GM04504 (cell line): ENCODE results near the gene GINS2.

Experiments used
- DNase-seq: peaks from one replicate; pipeline ENCODE4 v3.0.0-alpha.2; 2012; ENCODE audit warnings: low read depth

Gene GINS2

DNA sequence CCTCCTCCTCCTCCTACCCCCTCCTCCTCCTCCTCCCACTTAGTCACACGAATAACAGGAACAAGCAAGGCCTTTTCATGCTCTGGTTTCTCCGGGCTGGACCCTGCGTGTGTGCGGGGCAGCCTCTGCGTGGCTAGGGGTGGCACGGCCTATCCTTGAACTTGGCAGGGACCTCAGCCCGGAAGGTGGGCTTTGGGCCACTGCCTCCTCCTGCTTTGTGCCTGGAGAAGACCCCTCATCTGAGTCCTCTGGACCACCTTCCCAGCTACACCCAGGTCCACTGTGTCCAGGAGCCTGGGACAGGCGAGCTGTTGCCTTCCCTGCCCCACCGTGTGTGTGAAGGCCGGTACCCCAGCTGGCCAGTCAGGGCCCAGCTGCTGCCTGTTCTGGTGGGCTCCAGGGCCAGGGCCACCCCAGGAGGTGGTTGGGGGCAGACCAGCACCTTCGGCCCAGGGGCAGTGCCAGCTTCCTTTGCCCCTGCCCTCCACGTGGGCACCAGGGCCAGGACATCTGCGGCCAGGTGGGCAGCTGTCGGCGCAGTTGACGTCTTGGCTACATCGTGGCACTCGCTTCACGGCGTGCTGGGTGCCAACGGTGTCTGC, 35.4 kb downstream of the GINS2 start:
- DNase-seq: no peak

DNA sequence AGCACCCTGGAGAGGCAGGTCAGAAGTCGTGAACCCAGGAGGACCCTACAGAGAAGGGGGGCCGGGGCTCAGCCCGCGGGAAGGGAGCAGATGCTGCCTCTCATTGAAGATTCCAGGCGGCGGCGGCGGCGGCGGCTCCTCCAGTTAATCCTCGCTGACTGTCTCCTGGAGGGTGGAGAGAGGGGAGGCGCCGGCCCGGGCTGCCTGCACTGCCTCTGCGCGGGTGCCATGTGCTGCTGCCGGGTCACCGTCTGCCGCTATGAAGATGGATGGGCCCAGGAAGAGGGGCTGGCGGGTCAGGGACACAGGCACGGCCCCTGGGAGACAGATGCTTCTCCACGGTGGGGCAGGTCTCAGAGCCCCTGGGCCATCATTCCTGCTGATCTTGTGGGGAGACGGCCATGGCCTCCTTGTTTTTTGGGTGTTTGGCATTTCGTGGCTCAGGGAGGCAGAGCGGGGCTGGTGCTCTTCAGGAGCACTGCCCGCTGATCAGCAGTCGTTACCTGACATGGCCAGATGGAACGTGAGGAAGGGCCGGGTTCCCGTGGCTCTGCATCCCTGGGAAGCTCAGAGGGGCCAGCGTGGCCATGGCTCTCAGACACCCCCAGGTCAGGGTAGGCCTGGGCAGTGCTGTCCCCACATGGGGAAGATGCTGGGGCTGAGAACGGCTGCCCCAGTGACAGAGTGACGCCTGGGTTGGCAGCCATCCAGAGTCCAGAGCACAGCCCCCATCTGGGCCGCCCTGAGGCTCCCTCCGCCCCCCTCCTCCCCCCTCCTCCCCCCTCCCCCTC, 36.1 kb downstream of the GINS2 start:
- DNase-seq: no peak

DNA sequence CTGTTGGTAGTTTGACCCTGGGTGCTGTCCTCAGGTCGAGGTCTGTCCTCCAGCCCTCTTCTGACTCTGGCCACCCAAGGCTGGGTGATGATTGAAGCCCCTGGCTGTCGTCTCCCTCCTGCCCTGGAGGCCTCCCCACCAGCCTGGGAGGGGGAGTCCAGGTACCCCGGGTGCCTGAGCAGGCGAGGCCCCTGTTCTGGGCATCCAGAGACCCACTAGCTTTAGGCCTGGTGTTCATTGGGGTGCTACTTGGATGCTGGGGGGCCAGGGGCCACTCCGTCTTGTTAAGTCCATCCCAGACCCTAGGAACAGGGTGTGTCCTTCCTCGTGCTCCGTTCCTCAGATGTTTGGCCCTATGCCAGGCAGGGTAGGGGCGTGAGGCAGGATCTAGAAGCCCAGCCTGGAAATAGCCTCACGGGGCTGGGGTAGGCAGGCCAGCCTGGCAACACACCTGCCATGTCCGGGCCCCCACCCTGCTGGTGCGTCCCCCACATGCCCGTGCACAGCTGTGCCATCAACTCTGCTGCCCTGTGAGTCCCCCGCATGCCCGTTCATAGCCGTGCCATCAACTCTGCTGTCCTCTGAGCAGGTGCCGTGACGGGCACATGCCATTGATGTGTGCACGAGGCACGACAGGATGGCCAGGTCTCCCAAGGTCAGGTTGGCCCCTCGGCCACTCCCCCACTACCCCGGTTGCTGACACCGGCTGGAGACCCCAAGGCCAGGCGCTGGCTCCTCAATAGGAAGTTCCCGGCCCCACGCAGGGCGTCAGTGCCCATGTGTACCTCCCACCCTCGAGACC, 36.9 kb downstream of the GINS2 start:
- no peak for DNase-seq

DNA sequence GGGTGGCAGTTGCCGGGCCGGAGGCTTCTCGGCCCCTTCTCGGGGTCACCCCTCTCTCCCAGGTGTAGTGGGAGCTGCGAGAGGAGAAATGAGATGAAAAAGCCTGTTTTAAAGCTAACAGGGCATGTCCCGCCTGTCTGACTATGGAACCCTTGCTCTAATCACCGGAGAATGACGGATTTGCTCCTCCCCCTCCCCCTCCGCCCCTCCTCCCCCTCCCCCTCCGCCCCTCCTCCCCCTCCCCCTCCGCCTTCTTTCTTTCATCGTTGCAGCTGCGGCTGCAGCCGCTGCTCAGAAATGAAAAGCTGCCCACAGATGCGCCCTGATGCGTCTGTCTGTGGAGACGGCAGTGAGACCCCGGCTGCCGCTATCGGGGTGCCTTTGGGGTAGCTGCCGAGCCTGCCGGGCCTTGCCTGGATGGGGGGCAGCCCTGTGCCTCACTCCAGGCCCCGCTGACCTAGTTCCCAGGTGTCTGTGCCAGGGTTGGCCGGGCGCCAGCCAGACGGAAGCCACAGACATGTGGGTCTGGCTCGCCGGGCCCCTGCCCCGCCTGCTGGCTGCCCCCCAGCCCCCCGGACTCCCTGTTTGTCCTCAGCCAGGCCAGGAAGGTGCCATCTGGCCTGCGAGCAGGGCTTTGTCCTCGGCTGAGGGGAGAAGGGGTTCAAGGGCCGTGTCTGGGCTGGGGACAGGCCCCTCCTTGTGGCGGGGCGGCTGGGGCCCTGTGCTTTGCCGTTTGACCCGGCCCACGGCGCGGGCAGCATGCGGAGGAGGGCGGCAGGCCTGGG, 37.7 kb downstream of the GINS2 start:
- no peak for DNase-seq

DNA sequence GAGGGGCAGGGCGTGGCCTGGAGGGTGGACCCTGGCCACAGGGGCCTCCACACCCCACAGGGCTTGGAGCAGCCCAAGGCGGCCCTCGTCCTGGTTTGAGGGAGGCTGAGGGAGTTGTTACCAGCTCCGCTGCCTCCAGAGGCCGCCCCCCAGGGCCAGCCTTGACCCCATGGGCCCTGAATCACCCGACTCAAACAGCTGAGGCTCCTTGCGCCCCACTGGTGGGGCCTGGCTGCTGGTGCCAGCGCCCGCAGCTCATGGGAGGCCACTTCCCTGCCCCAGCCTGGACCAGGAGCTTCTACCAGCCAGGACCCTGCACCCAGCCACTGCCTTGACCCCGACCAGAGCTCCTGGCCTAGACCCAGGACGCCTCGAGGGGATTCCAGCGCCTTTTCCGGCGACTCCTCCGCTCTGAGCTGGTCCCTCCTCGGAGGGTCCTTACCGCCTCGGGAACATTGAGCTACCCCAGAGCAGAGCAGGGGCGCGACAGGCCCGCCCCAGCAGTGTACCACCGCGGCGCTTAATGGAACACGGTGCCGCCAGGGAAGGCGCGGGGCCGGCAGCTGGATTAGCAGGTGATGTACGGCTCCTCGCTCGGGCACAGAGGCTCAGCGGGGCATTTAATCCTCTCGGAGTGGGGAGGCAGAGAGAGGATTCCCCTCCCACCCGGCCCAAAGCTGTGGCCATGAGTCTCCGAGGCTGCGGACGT, 38.5 kb downstream of the GINS2 start:
- DNase-seq: no peak

DNA sequence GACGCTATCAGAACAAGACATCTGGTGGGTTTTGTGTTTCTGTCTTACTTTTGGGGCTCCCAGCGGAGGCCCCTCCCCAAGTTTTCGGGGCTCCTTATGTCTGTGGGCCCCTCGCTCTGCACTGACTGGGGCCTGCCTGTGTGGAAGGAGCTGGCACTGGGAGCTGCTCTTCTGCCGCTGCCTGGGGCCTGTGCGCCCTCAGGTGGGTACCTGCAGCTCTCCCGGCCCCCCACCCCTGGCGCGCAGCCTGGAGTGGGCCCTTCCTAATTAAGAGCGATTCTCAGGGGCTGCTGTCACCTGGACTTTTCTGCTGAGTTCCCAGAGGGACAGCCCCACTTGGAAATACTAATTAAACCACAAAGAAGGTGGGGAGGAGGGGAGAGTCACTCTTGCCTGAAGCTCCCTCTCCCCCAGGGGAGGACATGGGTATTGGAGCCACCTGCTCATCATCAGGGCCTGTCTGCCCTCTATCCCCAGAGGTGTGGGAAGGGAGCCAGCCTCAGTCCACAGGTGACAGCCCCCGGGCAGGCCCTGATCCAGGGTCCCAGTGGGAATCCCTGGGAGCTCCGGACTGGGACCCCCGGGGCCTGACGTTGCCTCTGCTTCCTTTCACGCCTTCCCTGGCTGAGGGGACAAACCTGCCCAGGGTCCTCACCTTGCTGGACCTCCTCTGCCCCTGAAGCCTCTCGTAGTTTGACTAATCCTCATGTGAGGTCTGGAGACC, 39.2 kb downstream of the GINS2 start:
- DNase-seq: no peak

DNA sequence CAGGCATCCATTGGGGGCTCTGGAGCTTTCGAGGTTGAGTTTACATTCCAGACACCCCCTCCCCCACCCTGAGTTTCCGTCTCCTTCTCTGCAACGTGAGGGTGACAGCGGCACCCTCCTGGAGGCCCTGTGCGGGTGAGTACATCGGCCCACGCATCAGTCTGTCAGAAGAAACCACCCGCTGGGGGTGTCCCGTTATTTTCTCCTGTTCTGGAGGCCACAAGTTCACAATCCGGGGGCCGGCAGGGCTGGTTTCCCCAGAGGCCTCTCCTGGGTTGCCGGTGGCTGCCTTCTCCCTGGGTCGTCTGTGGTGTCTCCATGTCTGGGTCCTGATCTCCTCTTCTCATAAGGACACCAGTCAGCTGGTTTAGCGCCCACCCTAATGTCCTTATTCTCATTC, 39.9 kb downstream of the GINS2 start:
- no peak for DNase-seq

DNA sequence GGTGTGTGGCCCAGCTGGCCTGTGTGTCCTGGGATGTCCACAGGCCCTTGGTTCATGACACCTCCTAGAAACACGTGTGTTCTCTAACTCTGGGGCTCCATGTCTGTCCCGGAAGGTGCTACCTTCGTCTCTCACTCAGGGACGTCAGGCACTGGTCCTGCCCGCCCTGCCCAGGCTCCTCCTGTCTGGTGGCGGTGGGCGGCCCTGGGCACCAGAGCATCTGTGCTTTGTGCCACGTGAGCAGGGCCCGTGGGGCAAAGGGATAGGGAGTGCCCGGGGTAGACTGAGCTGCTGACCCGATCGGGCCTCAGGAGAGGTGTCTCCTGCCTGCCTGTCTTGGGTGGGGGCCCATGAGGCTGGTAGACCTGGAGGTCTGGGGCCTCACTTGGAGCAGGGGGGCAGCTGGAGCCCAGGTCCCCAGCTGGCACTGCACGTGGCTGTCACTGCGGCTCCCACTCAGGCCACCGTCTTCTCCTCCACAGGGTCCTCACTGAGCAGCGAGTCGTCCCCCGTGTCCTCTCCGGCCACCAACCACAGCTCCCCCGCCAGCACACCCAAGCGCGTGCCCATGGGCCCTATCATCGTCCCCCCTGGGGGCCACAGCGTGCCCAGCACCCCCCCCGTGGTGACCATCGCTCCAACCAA, 40.6 kb downstream of the GINS2 start:
- DNase-seq: no peak

DNA sequence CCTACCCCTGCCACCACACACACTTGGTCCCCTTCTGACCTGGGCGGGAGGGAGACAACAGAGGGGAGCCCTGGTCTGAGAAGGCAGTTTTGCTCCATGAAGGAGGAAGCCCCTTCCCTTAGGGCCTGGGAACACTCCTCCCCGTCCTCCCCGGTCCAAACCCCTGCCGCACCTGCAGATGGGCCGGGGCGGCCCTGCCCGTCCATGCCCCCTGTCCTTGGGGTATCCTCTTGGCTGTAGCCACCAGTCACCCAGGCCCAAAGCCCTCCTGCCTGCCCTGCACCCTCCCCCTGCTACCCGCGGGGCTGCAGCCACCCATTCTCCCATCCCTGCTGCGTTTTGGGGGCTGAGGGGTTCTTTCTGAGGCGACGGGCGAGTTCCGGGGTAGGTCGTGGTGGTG, 41.8 kb downstream of the GINS2 start:
- DNase-seq: no peak

DNA sequence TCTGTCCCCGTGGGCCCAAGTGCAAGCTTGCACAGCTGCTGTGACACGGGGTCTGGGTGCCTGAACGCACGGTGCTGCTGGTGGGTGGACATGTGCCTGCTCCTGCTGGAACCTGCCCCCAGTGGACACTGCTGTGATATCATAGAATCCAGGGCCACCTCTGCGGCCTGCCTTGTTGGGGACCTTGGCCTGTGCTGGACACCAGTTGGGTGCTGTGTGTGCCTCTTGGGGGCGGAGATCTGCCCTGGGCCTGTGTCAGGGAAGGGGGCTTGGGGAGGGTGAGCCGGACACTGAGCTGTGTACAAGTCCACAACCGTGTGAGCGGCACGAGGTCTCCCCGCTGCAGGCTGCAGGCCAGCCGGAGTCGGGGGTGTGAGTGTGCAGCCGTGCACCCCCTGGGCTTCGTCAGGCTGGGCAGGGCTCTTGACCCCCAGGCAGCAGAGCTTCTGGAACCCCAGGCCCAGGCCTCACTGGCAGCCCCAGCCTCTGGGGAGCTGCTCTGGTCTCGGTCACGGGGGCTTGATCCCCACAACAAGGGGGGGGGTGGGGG, 42.3 kb downstream of the GINS2 start:
- no peak for DNase-seq

DNA sequence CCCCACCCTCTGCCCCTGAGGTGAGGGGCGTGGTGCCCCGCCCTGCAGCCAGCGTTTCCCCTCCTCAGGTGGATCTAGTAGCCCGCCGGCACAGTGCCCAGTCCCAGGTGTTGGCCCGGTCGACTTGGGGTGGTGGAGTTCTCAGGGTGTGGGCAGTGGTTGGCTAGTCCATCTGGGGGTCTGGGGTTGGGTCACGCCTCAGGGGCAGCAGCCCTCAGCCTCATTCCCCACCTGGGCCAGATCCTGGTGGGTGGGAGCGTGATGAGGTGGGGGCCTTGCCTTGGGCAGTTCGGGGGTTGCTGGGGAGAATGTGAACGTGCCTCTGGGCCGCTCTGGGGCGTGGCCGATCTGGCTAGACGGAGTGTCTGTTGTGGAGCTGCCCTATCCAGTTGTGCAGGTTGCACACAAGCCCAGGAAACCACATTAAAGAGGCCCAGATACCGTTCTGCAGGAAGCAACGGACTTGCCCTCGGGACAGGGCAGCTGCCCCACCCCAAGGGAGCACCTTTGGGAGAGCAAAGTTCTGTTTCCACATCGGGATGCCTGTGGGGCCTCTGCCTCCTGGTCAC, 43.6 kb downstream of the GINS2 start:
- no peak for DNase-seq

DNA sequence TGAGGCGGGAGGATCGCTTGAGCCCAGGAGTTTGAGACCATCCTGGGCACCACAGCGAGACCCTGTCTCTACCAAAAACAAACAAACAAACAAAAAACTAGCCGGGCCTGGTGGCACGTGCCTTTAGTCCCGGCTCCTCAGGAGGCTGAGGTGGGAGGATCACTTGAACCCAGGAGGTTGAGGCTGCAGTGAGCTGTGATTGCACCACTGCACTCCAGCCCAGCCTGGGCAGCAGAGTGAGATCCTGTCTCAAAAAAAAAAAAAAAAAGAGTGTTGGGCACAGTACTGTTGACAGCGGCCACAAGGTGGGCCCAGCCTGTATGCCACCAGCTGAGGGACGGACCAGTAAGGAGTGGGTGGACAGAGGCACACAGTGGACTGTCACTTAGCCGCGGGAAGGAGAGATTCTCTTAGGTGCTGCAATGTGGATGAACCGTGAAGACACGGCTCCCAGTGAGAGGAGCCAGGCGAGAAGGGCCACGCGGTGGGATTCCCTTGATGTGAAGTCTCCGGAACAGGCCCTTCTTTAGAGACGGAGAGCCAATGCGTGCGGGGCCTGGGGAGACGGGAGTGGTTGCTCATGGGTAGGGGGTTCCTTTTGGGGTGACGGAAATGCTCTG, 44.6 kb downstream of the GINS2 start:
- DNase-seq: no peak

DNA sequence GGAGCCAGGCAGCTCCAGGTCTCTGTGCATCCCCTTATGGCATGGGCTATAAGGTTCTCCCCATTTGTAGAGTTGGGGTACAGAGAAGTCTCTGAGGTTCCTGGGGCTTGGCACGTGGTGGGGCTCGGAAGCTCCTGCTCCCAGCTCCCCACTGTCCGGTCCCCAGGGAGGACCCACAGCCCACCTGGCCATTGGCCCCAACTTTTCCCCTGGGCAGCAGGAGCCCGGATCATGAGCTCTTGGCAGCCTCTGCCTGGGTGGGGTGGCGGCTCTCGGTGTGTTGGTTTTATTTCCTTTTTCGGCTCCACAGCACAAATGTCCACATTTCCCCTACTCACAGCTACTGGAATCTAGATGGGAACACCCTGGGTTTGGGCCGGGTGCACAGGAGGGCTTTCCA, 45.1 kb downstream of the GINS2 start:
- no peak for DNase-seq

DNA sequence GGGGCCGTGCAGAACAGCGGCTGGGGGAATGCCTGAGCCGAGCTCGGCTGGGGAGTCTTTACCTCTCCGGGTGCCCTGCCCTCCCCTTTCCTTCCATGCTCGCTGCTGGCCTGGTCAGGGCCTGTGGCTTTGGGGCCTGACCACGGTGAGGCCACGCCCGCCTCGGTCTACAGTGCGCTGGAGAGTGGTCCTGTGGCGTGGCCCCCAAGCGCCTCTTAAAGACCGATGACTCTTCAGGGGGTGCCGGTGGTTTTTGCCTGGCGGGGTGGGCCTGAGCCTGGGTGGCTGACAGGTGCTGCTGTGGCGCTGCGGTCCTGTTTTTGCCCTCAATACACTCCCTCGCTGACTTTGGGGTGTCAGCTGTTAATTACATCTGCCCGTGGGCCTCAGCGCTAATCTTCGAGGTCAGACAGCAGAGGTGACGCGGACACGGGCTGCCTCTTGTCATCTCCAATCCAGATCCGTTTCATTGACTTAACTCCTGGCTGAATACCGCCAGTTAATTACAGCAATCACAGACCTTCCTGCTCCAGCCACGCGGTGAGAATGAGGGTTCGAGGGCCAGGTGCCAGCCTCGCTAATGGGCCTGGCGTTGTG, 45.9 kb downstream of the GINS2 start:
- DNase-seq: no peak

DNA sequence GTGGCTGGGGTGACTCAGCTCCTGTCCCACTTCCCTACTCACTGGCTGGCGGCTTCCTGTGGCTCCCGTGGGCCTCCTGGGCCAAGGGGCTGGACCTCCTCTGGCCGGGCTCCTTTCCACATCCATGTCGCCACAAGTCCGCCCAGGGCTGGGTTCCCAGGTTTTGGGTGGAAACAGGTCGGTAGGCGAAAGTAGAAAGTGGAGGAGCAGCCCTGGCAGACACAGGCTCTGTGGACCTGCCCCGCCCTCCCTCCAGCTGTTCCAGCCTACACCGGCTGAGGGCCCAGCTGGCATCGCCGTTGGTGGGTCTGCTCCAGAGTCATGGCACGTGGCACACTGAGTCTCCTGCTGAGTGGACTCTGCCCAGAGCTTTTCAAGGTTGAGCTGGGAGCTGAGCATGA, 47.0 kb downstream of the GINS2 start:
- DNase-seq: no peak

DNA sequence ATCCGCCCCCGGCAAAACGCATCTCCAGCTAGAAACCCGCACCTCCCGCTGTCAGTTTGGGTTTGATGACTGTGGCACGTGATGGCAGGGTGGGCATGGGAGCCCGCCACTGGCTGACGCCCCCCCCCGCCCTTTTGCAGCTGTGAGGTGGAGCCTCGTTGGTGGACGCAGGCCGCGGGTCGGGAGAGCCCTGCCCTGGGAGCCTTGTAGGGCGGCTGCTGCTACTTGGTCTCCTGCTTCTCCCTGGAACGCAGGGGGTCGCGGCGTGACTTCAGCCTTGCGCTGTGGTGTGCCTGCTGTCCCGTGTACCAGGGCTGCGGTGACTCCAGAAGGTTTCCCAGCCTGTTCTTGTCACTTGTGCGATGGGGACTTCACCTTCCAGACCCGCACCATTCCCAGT, 47.4 kb downstream of the GINS2 start:
- DNase-seq: no peak

DNA sequence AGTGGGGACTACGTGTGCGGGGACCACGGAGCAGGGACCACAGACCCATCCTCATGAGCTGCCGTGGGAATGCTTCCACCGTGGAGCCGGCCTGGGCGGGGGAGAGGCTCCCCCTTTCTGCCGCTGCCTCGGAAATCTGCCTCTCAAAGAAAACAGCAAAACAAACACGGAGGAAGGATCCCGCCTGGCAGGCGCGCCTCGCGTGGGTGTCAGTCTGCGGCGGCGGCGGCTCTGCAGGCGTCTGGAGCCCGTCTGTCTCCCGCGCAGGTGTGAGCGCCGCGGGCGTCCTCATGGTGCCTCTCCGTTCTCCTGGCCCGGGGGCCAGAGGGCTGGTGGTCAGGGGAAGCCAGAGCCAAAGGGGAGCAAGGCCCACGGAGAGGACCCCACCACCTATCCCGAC, 48.2 kb downstream of the GINS2 start:
- DNase-seq: no peak

DNA sequence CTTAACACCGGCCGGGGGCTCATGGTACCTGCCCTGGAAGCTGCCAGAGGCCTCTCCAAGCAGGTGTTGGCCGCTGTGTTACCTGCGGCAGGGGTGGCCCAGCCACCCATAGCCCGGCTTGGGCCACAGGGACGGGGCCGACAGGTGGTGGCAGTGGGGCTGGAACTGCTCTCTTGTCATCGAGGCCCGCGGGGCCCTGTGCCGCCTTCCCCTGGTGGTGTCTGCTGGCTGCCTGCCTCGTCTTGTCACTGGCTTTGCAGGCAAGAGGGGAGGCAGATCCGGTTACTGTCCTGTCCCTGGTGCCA, 48.5 kb downstream of the GINS2 start:
- DNase-seq: no peak
